GM12864 (cell line): ENCODE results near the gene BIRC3.

Source experiments
- DNase-seq: peaks from one replicate; pipeline ENCODE4 v3.0.0-alpha.2; 2011; ENCODE audit warnings: low read depth
- H3K4me3 ChIP-seq: 2 replicates; pipeline ENCODE4 v1.5.1; 2011; ENCODE audit warnings: mild to moderate bottlenecking, low read depth, low read length, control low read depth
- TF ChIP-seq, protein P1 (sequence below): IDR thresholded peaks from 2 replicates; pipeline ENCODE4 v1.5.1; 2011; ENCODE audit warnings: low read depth, mild to moderate bottlenecking, moderate library complexity, low read length, control low read depth, inconsistent platforms; ENCODE audit errors: missing control alignments

The BIRC3 gene

DNA sequence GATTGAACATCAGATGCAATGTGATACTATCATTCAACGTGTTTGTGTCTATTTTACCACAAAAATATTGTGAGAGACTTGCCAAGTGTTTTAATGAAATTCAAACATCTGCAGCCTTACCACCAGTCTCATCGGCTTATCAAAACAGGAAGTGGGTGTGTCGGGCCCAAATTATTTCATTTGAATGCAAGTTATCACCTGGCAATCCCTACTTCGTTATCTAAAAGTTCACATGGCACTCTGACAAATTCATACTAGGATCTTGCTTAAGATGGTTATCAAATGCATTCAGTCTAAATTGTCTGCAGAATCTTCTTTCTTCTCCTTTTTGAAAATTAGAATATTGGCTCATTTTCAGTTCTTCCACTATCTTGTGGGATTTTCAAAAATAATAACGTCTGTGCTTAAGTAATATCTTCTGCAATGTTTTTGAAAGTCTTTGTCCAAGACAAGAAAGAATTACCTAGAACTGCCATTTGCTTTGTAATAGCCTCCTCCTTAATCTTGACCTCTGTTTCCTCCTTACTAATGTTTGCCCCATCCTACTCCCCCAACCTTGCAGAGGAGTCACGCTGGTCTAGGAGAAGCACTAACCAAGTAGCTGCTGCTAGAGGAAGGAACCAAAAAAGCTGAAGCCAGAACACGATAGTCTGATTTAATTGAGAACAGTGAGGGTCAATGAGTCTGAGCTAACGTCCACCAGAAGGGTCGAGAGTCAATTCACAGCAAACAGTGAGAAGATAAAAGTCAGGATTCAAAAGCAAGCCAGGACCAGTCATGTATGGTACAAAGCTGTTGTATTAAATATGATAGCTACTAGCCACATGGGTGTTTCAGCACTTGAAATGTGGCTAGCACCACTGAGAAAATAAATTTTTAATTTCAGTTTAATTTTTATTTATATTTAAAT lies 10.2 kb upstream of the BIRC3 start:
- no peak for DNase-seq
- no peak overlapping the region for H3K4me3 ChIP-seq
- TF ChIP-seq, protein P1, sequence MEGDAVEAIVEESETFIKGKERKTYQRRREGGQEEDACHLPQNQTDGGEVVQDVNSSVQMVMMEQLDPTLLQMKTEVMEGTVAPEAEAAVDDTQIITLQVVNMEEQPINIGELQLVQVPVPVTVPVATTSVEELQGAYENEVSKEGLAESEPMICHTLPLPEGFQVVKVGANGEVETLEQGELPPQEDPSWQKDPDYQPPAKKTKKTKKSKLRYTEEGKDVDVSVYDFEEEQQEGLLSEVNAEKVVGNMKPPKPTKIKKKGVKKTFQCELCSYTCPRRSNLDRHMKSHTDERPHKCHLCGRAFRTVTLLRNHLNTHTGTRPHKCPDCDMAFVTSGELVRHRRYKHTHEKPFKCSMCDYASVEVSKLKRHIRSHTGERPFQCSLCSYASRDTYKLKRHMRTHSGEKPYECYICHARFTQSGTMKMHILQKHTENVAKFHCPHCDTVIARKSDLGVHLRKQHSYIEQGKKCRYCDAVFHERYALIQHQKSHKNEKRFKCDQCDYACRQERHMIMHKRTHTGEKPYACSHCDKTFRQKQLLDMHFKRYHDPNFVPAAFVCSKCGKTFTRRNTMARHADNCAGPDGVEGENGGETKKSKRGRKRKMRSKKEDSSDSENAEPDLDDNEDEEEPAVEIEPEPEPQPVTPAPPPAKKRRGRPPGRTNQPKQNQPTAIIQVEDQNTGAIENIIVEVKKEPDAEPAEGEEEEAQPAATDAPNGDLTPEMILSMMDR = no peak

DNA sequence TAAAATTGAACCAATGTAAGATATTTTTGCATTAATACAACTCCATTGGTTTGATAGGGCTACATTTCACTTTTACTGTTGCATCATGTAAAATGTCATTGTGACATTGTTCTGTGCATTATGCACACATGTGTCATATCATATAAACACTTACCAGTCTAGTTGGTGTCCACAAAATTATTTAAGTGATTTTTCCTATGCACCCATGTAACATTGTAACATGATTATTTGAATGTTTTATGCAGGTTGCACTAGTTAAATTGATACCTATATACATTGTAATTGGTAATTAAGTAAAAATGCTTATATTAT lies 9.6 kb upstream of the BIRC3 start:
- no peak for DNase-seq

DNA sequence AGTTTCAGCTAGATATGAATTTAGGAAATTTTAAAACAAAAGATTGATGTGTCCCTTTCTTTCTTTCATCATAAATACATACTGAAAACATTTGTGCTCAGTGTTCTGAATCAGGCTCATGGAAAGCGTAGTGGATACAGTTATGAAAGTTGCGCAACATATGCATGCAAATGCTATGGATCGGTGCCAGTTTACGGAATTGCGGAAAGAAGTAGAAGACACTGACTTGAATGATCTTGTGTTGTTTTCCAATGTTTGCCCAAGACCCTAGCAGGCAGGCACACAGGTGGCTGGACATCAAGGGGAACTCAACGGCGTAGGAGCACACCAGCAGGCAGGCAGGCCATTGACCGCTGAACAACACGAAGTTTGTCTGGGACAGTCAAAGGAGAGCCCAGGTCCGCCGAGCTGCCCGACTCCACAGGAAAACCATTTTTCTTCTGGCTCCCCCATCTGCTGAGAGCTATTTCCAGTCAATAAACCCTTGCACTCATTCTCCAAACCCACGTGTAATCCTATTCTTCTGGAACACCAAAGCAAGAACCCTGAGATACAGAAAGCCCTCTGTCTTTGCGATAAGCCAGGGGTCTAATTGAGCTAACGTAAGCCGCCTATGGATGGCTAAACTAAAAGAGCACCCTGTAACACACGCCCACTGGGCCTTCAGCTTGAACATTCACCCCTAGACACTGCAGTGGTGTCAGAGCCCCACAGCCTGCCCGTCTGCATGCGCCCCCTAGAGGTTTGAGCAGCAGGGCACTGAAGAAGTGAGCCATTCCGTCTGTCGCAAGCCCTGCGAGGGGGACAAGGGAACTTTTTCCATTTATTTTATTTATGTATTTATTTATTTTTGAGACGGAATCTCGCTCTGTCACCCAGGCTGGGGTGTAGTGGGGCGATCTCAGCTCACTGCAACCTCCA lies 7.4 kb upstream of the BIRC3 start:
- TF ChIP-seq, protein P1 = peak; percentile 31
- no peak overlapping the region for H3K4me3 ChIP-seq
- no peak for DNase-seq

More for the DNA sequence above, 9.6 kb upstream of the BIRC3 start:
- TF ChIP-seq, protein P1 = no peak
- H3K4me3 ChIP-seq = no peak overlapping the region

DNA sequence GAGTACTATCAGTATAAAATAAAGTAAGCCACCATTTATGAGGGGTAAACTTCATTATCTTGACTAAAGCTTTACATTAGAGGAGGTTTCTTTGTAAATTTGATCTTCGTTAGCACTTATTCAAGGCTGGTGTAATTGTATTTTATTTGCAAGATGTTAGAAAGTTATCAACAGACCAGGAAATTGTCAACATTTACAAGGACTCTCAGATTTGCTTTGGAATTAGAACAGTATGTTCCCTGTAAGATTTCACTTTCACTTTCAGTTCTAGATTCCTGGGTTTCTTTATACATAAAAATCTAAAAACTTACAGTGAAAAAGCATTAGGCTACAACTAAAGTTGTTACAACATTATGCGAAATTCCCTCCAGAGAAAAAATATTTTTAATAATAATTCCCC lies 4.6 kb upstream of the BIRC3 start:
- H3K4me3 ChIP-seq = no peak overlapping the region; the same call in 1 of the 2 replicates
- TF ChIP-seq, protein P1 = no peak
- DNase-seq = no peak

DNA sequence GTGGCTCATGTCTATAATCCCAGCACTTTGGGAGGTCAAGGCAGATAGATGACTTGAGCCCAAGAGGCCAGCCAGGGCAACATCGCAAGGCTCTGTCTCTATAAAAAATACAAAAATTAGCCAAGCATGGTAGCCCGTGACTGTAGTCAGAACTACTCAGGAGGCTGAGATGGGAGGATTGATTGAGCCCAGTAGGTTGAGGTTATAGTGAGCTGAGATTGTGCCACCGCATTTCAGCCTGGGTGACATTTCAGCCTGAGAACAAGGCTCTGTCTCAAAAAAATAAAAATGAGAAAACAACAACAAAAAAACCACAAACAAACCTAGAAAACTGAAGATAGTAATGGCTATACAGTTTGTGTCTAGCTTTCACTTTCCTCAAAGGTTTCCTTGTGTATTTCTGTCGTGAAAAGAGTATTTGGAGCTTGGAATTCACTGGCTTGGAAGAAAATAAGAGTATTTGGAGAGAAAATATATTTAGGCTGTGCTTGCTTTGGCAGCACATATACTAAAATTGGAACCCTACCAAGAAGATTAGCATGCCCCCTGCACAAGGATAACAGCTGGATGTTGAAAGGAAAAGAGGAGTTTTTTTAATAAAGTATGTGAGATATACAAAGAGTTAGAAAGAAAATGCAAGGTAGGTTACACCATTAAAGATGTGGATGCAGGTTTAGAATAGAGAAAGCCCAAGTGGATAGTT lies 3.9 kb upstream of the BIRC3 start:
- DNase-seq = no peak
- TF ChIP-seq, protein P1 = no peak
- H3K4me3 ChIP-seq = peak overlapping the region; percentile 37

DNA sequence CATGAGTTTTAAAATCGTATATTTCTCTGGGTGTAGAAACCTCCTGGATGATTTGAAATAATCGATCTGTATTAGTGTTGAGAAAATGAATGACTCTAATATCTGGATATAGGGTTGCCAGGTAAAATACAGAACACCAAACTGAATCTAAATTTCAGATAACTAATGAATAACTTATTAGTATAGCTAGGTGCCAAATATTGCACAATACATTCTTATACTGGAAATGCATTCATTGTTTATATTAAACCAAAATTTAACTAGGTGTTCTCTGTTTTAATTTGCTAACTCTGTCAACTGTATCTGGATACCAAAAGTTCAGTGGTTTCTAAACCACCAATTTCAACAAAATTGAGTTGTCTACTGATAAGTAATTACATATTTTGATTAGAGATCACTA lies 2.5 kb upstream of the BIRC3 start:
- no peak overlapping the region for H3K4me3 ChIP-seq
- no peak for DNase-seq
- TF ChIP-seq, protein P1 = no peak
